Stomach smooth muscle (tissue), 2 donors: Measurements from ENCODE around the gene NKPD1.

ENCODE experiments used
- H3K27ac ChIP-seq: one replicate; pipeline ENCODE4 v1.7.0; 2013; ENCODE audit warnings: mild to moderate bottlenecking, low read length, inconsistent platforms
- H3K27me3 ChIP-seq, 2 donors: one replicate each; pipeline ENCODE4 v1.7.0; 2013; ENCODE audit warnings: low read length in 2 of 2; ENCODE audit not compliant: insufficient read depth in 2 of 2, control insufficient read depth in 1 of 2
- H3K36me3 ChIP-seq, 2 donors: one replicate each; pipeline ENCODE4 v1.7.0; 2013; ENCODE audit warnings: low read length in 2 of 2; ENCODE audit not compliant: control insufficient read depth in 2 of 2, insufficient read depth in 2 of 2
- H3K4me1 ChIP-seq: one replicate; pipeline ENCODE4 v1.7.0; 2013; ENCODE audit warnings: low read length; ENCODE audit not compliant: control insufficient read depth, insufficient read depth
- H3K4me3 ChIP-seq, 2 donors: one replicate each; pipeline ENCODE4 v1.7.0; 2013; ENCODE audit warnings: low read length in 2 of 2
- H3K9ac ChIP-seq, 2 donors: one replicate each; pipeline ENCODE4 v1.7.0; 2013; ENCODE audit warnings: low read length in 2 of 2, mild to moderate bottlenecking in 1 of 2
- H3K9me3 ChIP-seq, 2 donors: one replicate each; pipeline ENCODE4 v1.7.0; 2013; ENCODE audit warnings: low read length in 2 of 2; ENCODE audit not compliant: control insufficient read depth in 2 of 2
- donor health status: healthy.
- donor health status: Pancreatic carcinoma.

NKPD1 gene

DNA sequence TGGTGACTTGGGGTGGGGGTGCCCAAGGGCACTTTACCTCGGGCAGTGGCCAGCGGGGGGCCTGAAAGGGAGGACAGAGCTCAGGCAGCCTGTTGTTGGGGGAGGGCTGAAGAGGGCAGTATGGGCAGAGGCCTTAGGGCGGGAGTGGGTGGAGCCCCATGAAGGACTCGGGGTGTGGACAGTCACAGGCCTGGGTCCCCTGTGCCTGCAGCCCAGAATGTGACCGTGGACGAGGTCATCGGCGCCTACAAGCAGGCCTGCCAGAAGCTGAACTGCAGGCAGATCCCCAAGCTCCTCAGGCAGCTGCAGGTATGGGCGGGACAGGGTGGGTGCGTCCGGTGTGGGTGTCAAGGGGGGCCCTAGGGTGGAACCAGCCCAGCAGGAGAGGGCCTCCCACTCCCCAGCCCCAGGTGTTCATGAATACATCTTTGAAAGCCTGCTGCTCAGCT is 22.5 kb downstream of the NKPD1 start:
- Histone ChIP-seq H3K4me1 (peaks cover 16% of the 10 kb centered on the region), H3K27me3 (no peaks in the 10 kb centered on the region), H3K4me3 (no peak overlapping the region), H3K27ac (no peak overlapping the region), H3K9me3 (no peaks in the 10 kb centered on the region), H3K9ac (no peak overlapping the region), H3K36me3 (peaks cover 4 to 16% of the 10 kb centered on the region in 2 donors)

DNA sequence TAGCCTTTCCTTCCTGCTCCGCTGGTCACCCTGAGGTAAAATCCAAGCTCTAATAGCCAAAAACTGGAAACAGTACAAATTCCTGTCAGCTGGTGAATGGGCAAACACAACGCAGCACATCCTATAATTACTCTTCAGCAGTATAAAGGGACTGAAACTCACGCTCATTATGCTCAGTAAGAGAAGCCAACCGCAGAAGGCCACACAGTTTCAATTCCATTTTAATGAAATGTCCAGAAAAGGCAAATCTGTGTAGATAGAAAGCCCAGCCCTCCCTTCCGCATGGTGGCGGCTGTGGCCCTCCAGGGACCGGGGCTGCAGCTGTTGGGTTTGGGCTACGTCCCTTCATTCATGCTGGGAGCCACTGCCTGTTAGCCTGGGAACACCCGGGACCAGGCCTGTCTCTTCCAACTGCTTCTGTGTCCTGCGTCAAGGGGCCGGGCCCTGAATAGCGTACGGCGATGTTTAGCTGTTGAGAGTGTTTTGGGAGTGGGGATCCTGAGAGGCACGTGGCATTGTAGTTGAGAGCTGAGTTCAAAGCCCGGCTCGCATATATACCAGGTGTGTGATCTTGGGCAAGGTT is 23.5 kb downstream of the NKPD1 start:
- Histone ChIP-seq H3K36me3 (peaks cover 3 to 8% of the 10 kb centered on the region in 2 donors), H3K27ac (peak overlapping the region; percentile 53), H3K9ac (peak overlapping the region in 1 of 2 donors; percentile 55), H3K4me3 (peak overlapping the region; percentile 27 to 55), H3K4me1 (peaks cover 16% of the 10 kb centered on the region), H3K27me3 (no peaks in the 10 kb centered on the region), H3K9me3 (no peaks in the 10 kb centered on the region)

- peak overlapping the region in 1 of 2 donors; percentile 55 for H3K4me3 ChIP-seq
- H3K27me3 ChIP-seq, result no peaks in the 10 kb centered on the region
- H3K9me3 ChIP-seq, result no peaks in the 10 kb centered on the region
- H3K9ac ChIP-seq, result peak overlapping the region in 1 of 2 donors; percentile 55
- H3K36me3 ChIP-seq, result peaks cover 0 to 5% of the 10 kb centered on the region in 2 donors
- H3K27ac ChIP-seq, result peak overlapping the region; percentile 53
- peaks cover 16% of the 10 kb centered on the region for H3K4me1 ChIP-seq
Measured at GRCh38 chr19:45136507-45137178, 24.1 kb downstream of the NKPD1 start.

DNA sequence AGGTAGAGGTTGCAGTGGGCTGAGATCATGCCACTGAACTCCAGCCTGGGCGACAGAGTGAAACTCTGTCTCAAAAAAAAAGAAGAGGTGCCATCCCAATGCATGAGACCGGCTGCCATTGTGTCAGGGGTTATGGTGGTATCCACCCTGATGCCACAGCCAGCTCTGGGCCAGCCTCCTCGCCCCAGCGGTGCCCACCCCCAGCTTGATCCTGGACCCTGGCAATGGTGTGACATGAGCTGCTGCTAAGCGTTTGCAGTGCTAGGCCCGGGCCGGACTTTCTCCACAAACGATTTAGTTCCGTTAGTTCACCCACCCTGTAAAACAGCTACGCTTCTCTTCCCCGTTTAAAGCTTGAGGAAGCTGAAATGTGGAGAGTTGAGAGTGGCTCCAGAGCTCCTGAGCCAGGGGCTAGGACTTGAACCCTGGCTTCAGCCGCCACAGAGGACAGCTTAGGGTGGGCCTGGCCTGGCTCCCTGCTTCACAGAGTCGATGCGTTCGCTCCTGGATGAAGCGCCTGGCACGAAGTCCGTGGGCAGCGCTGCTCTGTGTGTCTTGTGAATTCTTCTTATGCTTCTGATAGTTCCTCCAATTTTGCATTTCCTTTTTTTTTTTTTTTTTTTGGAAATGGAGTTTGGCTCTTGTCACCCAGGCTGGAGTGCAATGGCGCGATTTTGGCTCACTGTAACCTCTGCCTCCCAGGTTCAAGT is 25.5 kb downstream of the NKPD1 start:
- Histone ChIP-seq H3K9me3 (no peaks in the 10 kb centered on the region), H3K27ac (no peak overlapping the region), H3K36me3 (peaks cover 0 to 2% of the 10 kb centered on the region in 2 donors)

GRCh38 chr19:45133661-45134060 is 27.1 kb downstream of the NKPD1 start:
- H3K4me3 ChIP-seq, result no peak overlapping the region
- no peak overlapping the region for H3K9ac ChIP-seq
- no peaks in the 10 kb centered on the region for H3K27me3 ChIP-seq
- H3K36me3 ChIP-seq, result peaks cover 2% of the 10 kb centered on the region in 2 donors
- H3K9me3 ChIP-seq, result no peaks in the 10 kb centered on the region
- peaks cover 16% of the 10 kb centered on the region for H3K4me1 ChIP-seq
- H3K27ac ChIP-seq, result no peak overlapping the region

More for the DNA sequence above, 25.5 kb downstream of the NKPD1 start:
- Histone ChIP-seq H3K4me3 (no peak overlapping the region), H3K4me1 (peaks cover 16% of the 10 kb centered on the region), H3K27me3 (no peaks in the 10 kb centered on the region), H3K9ac (no peak overlapping the region)

DNA sequence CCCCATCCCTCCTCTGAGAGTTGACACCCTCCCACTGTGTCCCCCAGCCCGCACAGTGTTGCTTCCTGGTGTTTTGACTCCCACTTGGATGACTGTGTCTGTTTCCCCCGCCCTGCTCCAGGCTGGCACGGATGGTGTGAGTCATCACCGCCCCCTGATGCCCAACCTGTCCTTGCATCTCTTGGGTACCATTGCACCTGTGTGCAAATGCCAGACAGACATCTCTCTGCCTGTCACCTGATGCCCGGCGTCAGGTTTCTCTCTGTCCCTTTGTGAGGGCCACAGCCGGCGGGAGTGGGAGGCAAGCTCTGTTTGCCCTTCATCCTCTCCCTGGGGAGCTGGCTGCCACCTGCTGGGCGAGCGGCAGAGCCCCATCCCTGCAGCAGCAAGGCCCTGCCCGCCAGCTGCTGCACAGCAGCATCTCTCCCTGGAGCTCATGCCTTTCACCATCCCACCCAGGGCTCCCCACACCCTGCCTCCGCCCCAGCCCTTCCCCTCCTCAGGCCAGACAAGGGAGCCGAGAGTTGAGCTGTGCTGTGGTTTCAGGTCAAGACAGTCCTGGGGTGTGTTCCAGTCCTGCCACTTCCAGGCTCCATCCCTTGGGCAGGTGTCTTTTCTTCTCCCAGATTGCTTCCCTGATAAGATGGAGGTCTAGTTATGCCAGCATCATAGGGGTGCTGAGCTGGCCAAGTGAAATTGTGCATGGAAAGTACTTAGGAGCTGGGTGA is 29.7 kb downstream of the NKPD1 start:
- no peak overlapping the region for H3K4me3 ChIP-seq
- H3K4me1 ChIP-seq, result no peaks in the 10 kb centered on the region
- no peak overlapping the region for H3K27ac ChIP-seq
- H3K36me3 ChIP-seq, result peaks cover 2 to 3% of the 10 kb centered on the region in 2 donors
- no peaks in the 10 kb centered on the region for H3K27me3 ChIP-seq
- H3K9me3 ChIP-seq, result no peaks in the 10 kb centered on the region
- no peak overlapping the region for H3K9ac ChIP-seq

DNA sequence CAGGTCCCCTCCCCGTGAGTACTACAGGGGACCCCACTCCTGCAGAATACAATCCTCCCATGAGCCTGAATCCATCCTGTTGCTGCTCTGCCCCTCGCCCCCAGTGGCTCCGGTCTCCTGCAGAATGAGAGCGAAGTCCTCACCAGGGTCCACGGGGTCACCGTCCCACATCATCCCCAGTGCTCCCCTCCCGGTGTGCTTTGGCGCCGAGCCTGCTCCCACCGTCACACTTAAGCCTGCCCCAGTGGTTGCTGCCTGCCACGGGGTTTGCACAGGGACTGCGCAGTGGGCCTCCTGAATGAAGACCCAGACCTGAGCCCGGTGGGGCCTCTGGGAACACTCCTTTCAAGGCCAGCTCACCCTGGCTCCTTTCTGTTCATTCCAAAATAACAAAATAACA is 30.5 kb downstream of the NKPD1 start:
- H3K4me1 ChIP-seq, result no peaks in the 10 kb centered on the region
- H3K27me3 ChIP-seq, result no peaks in the 10 kb centered on the region
- peaks cover 2 to 3% of the 10 kb centered on the region in 2 donors for H3K36me3 ChIP-seq
- H3K9me3 ChIP-seq, result no peaks in the 10 kb centered on the region
- H3K4me3 ChIP-seq, result no peak overlapping the region
- no peak overlapping the region for H3K9ac ChIP-seq
- no peak overlapping the region for H3K27ac ChIP-seq

GRCh38 chr19:45128806-45129205 is 32.0 kb downstream of the NKPD1 start:
- peaks cover 2 to 3% of the 10 kb centered on the region in 2 donors for H3K36me3 ChIP-seq
- H3K4me3 ChIP-seq, result no peak overlapping the region
- no peaks in the 10 kb centered on the region for H3K27me3 ChIP-seq
- no peak overlapping the region for H3K27ac ChIP-seq
- H3K4me1 ChIP-seq, result no peaks in the 10 kb centered on the region
- no peaks in the 10 kb centered on the region for H3K9me3 ChIP-seq
- no peak overlapping the region for H3K9ac ChIP-seq

- no peak overlapping the region for H3K4me3 ChIP-seq
- no peaks in the 10 kb centered on the region for H3K27me3 ChIP-seq
- peaks cover 2 to 3% of the 10 kb centered on the region in 2 donors for H3K36me3 ChIP-seq
- no peak overlapping the region for H3K9ac ChIP-seq
- no peaks in the 10 kb centered on the region for H3K9me3 ChIP-seq
- H3K4me1 ChIP-seq, result no peaks in the 10 kb centered on the region
- no peak overlapping the region for H3K27ac ChIP-seq
Measured at GRCh38 chr19:45128146-45128545, 32.6 kb downstream of the NKPD1 start.

GRCh38 chr19:45126654-45127053 is 34.1 kb downstream of the NKPD1 start:
- no peak overlapping the region for H3K9ac ChIP-seq
- no peaks in the 10 kb centered on the region for H3K9me3 ChIP-seq
- H3K36me3 ChIP-seq, result peaks cover 2 to 3% of the 10 kb centered on the region in 2 donors
- no peak overlapping the region for H3K4me3 ChIP-seq
- no peaks in the 10 kb centered on the region for H3K27me3 ChIP-seq
- H3K27ac ChIP-seq, result no peak overlapping the region
- no peaks in the 10 kb centered on the region for H3K4me1 ChIP-seq
